Measurements from ENCODE around the gene FBXW2. TPM values are rescaled to one million over a fixed set of nuclear protein-coding genes. Genes with fewer than 3 reads are reported as not detected.

The FBXW2 gene
- total RNA-seq, 1 experiment from 2014 or later, result 62.1 TPM

GRCh38 chr9:120778758-120779157, 14.5 kb downstream of the FBXW2 start:
- no peak overlapping the region for H2BK120ac ChIP-seq (ENCODE audit: low read depth, low read length, poor library complexity, severe bottlenecking)
- no peak overlapping the region for H3K18ac ChIP-seq (ENCODE audit: insufficient read length, low read depth, low read length)
- Mint-ChIP-seq H3K4me1 (no peaks in the 10 kb centered on the region), H3K27ac (no peak overlapping the region; a peak in 1 of 7 replicates), H3K36me3 (ENCODE audit: insufficient read depth in 1 of 3, low read depth in 3 of 3) (peaks cover 18 to 47% (median 46%) of the 10 kb centered on the region in 3 experiments), H3K27me3 (ENCODE audit: low read depth) (no peaks in the 10 kb centered on the region), H3K4me3 (no peak overlapping the region), H3K9me3 (no peaks in the 10 kb centered on the region)
- H3K79me2 ChIP-seq (ENCODE audit: insufficient read depth, low read length), result no peaks in the 10 kb centered on the region
- H3K27me3 ChIP-seq (ENCODE audit: insufficient read depth, low read length), result no peaks in the 10 kb centered on the region
- H3K4me2 ChIP-seq (ENCODE audit: insufficient read depth, insufficient read length, low read length), result no peak overlapping the region
- TF ChIP-seq CTCF (conservative IDR thresholded peaks at IDR 0.05), result no peak
- H3K4ac ChIP-seq (ENCODE audit: low read depth, low read length), result no peak overlapping the region
- H4K5ac ChIP-seq (ENCODE audit: insufficient read length, low read depth, low read length), result no peak overlapping the region
- H2BK20ac ChIP-seq (ENCODE audit: low read depth, low read length, poor library complexity, severe bottlenecking), result no peak overlapping the region
- no peak overlapping the region for H2BK12ac ChIP-seq (ENCODE audit: insufficient read length, low read depth, low read length)
- no peak overlapping the region for H3K27ac ChIP-seq (ENCODE audit: insufficient read length, low read depth, low read length)
- no peak overlapping the region for H2AFZ ChIP-seq (ENCODE audit: low read length)
- no peaks in the 10 kb centered on the region for H3K23me2 ChIP-seq (ENCODE audit: insufficient read length, low read depth, low read length, poor library complexity, severe bottlenecking)
- WGBS (ENCODE audit: extremely low coverage, insufficient read length, low lambda C conversion rate), result no CpG with 5 or more reads among the region's 2 CpGs
- no peak overlapping the region for H3K56ac ChIP-seq (ENCODE audit: insufficient read length, low read depth, low read length)
- no peaks in the 10 kb centered on the region for H3K79me1 ChIP-seq (ENCODE audit: insufficient read depth, low read depth, low read length, poor library complexity, severe bottlenecking)
- no peak overlapping the region for H3K9ac ChIP-seq (ENCODE audit: extremely low read depth, insufficient read length, low read length)
- DNase-seq, result no peak
- no peak overlapping the region for H4K91ac ChIP-seq (ENCODE audit: insufficient read length, low read depth, low read length)
- H3K4me1 ChIP-seq (ENCODE audit: insufficient read depth, low read length), result no peaks in the 10 kb centered on the region
- no peak overlapping the region for H3K23ac ChIP-seq (ENCODE audit: insufficient read length, low read depth, low read length)
- no peak overlapping the region for H3K14ac ChIP-seq (ENCODE audit: insufficient read depth, low read length)
- H4K20me1 ChIP-seq (ENCODE audit: control insufficient read depth, insufficient read depth, insufficient read length), result no peaks in the 10 kb centered on the region
- no peak overlapping the region for H3T11ph ChIP-seq (ENCODE audit: low read length)
- no peak overlapping the region for H2BK5ac ChIP-seq (ENCODE audit: insufficient read length, low read length)
- H3K9me3 ChIP-seq (ENCODE audit: control insufficient read depth, low read depth, low read length), result no peaks in the 10 kb centered on the region
- H2BK15ac ChIP-seq (ENCODE audit: low read depth, low read length), result no peak overlapping the region
- no peak overlapping the region for H2AK5ac ChIP-seq (ENCODE audit: insufficient read length, low read length)
- no peak overlapping the region for H4K8ac ChIP-seq (replicated peaks; ENCODE audit: insufficient read length, low read depth, low read length)

Data from H9 (cell line).